GM06990 (cell line): ENCODE results near the gene AKAP6.

Experiments
- DNase-seq: peaks from one replicate; pipeline ENCODE4 v3.0.0-alpha.2; 2011; ENCODE audit not compliant: insufficient read length; ENCODE audit errors: extremely low read depth
- H3K27me3 ChIP-seq: replicated peaks from 2 replicates; pipeline ENCODE4 v1.6.0; 2011; ENCODE audit warnings: low read length; ENCODE audit not compliant: control insufficient read depth, insufficient read depth
- H3K36me3 ChIP-seq: 2 replicates; pipeline ENCODE4 v1.5.1; 2011; ENCODE audit warnings: low read length; ENCODE audit not compliant: control insufficient read depth, insufficient read depth
- H3K4me3 ChIP-seq: replicated peaks from 2 replicates; pipeline ENCODE4 v1.5.1; 2011; ENCODE audit warnings: low read depth, mild to moderate bottlenecking, control low read depth, low read length
- CTCF ChIP-seq: IDR thresholded peaks from 2 replicates; pipeline ENCODE4 v1.5.1; 2011; ENCODE audit warnings: low read length, control low read depth, mild to moderate bottlenecking, inconsistent platforms; ENCODE audit not compliant: insufficient read depth, poor library complexity, severe bottlenecking

Gene AKAP6

GRCh38 chr14:32404784-32405573 is 75.9 kb downstream of the AKAP6 start:
- no peak overlapping the region for H3K4me3 ChIP-seq
- no peak for DNase-seq
- H3K27me3 ChIP-seq: no peaks in the 10 kb centered on the region
- no peaks in the 10 kb centered on the region for H3K36me3 ChIP-seq
- no peak for TF ChIP-seq CTCF

GRCh38 chr14:32405856-32406255 is 76.8 kb downstream of the AKAP6 start:
- no peak overlapping the region for H3K4me3 ChIP-seq
- no peaks in the 10 kb centered on the region for H3K36me3 ChIP-seq
- no peak for TF ChIP-seq CTCF
- no peak for DNase-seq
- H3K27me3 ChIP-seq: no peaks in the 10 kb centered on the region

GRCh38 chr14:32407130-32407529 is 78.0 kb downstream of the AKAP6 start:
- DNase-seq: no peak
- no peaks in the 10 kb centered on the region for H3K36me3 ChIP-seq
- no peak overlapping the region for H3K4me3 ChIP-seq
- no peaks in the 10 kb centered on the region for H3K27me3 ChIP-seq
- TF ChIP-seq CTCF: no peak

GRCh38 chr14:32408018-32408417 is 78.9 kb downstream of the AKAP6 start:
- no peak for DNase-seq
- H3K4me3 ChIP-seq: no peak overlapping the region

GRCh38 chr14:32412103-32412502 is 83.0 kb downstream of the AKAP6 start:
- no peak for TF ChIP-seq CTCF
- no peak for DNase-seq
- Histone ChIP-seq H3K36me3 (no peaks in the 10 kb centered on the region), H3K27me3 (no peaks in the 10 kb centered on the region), H3K4me3 (no peak overlapping the region)

More at GRCh38 chr14:32408018-32408417, 78.9 kb downstream of the AKAP6 start:
- no peak for TF ChIP-seq CTCF
- no peaks in the 10 kb centered on the region for H3K27me3 ChIP-seq
- no peaks in the 10 kb centered on the region for H3K36me3 ChIP-seq

GRCh38 chr14:32412532-32412931 is 83.4 kb downstream of the AKAP6 start:
- Histone ChIP-seq H3K27me3 (no peaks in the 10 kb centered on the region), H3K4me3 (no peak overlapping the region), H3K36me3 (no peaks in the 10 kb centered on the region)
- TF ChIP-seq CTCF: no peak
- no peak for DNase-seq
